ENCODE results near the gene CANX. TPM values are rescaled to one million over a fixed set of nuclear protein-coding genes. Genes with fewer than 3 reads are reported as not detected.

The CANX gene
- total RNA-seq, 2 experiments from 2014 or later: 431 to 444 TPM

- no peak for ATAC-seq
- H3K4me1 Mint-ChIP-seq (ENCODE audit: low read depth): peaks cover 8% of the 10 kb centered on the region
- intact Hi-C loops (cut with micrococcal nuclease): no loop called here
These were observed 21.5 kb downstream of the CANX start for GRCh38 chr5:179720222-179720621.

DNA sequence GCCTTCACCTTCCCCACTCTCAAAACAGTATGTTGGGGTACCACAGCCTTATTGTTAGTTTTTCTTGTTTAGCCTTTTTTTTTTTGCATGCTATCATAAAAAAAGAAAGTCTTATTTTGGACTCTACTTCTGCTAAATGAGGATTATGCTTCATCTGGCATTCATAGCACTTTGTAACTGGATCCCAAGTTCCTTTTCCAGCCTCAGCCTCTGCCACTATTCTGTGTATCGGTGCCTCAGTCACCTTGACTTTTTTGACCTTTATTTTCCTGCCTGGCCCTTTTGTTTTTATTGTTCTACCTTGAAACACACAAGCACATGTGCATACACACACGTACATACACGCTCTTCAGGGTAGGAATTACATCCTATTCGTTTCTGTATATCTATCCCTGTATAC is 25.4 kb downstream of the CANX start:
- Mint-ChIP-seq H3K36me3 (ENCODE audit: low read depth) (peaks cover 60% of the 10 kb centered on the region), H3K4me3 (no peak overlapping the region), H3K9me3 (no peaks in the 10 kb centered on the region), H3K4me1 (ENCODE audit: low read depth) (peaks cover 4% of the 10 kb centered on the region), H3K27ac (peak overlapping the region; percentile 38), H3K27me3 (no peaks in the 10 kb centered on the region)
- intact Hi-C loops (cut with micrococcal nuclease): no loop called here
- ChIA-PET CTCF (no interaction called here), POLR2A (interaction anchor here (0.7 to 1.2 kb wide), 3 partner anchors 11 to 46 kb away, joined by 3 read pairs; no protein-coding TSS in a partner anchor)
- ATAC-seq (no peak), DNase-seq (no peak)
- no peak for TF ChIP-seq CTCF (IDR thresholded peaks at IDR 0.05)

More at GRCh38 chr5:179720222-179720621, 21.5 kb downstream of the CANX start:
- Mint-ChIP-seq H3K9me3 (no peaks in the 10 kb centered on the region), H3K4me3 (no peak overlapping the region), H3K36me3 (ENCODE audit: low read depth) (peaks cover 62% of the 10 kb centered on the region), H3K27me3 (no peaks in the 10 kb centered on the region), H3K27ac (no peak overlapping the region)
- POLR2A ChIA-PET: interaction anchor here (0.9 to 1.7 kb wide), 2 partner anchors 12 to 20 kb away, joined by 3 read pairs; no protein-coding TSS in a partner anchor
- no peak for TF ChIP-seq CTCF (IDR thresholded peaks at IDR 0.05)
- no peak for DNase-seq
- CTCF ChIA-PET: no interaction called here

- no peak for DNase-seq
- peak overlapping the region; percentile 59 for H3K27ac Mint-ChIP-seq
- H3K36me3 Mint-ChIP-seq (ENCODE audit: low read depth): peaks cover 68% of the 10 kb centered on the region
- no peak for ATAC-seq
- no peak for TF ChIP-seq CTCF (IDR thresholded peaks at IDR 0.05)
- intact Hi-C loops (cut with micrococcal nuclease): no loop called here
- CTCF ChIA-PET: interaction anchor here (0.7 to 1.0 kb wide), 2 partner anchors 15 to 17 kb away, joined by 3 read pairs; no protein-coding TSS in a partner anchor
- H3K27me3 Mint-ChIP-seq: no peaks in the 10 kb centered on the region
- H3K4me3 Mint-ChIP-seq: no peak overlapping the region
- no peaks in the 10 kb centered on the region for H3K9me3 Mint-ChIP-seq
- H3K4me1 Mint-ChIP-seq (ENCODE audit: low read depth): peaks cover 21% of the 10 kb centered on the region
- POLR2A ChIA-PET: interaction anchor here (1.0 kb wide), 2 partner anchors 14 to 28 kb away, joined by 3 read pairs; partner anchors contain the start of gene CANX
These were observed 28.3 kb downstream of the CANX start for GRCh38 chr5:179727106-179727505.

DNA sequence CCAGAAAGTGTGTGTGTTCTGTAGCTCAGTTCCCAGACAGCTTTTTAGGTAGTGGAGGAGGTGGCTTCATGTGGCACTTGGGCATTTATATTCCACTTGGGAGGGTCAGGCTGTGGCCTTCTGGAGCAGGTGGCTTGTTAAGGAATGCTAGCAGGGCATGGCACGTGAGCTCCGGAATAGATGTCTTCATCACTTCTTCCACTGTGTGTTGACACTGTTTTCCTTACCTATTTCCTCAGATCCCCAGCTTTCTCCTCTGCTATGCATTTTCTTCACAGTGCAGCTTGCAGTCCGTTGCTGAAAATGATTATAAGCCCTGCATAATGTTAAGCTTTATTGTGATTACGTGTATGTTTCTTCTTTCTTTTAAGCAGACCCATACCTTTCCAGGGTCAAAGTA is 30.5 kb downstream of the CANX start:
- CTCF ChIA-PET: interaction anchor here (4.9 kb wide), 1 partner anchor 34 kb away, joined by 25 read pairs; no protein-coding TSS in a partner anchor
- Mint-ChIP-seq H3K4me1 (ENCODE audit: low read depth) (peaks cover 21% of the 10 kb centered on the region), H3K36me3 (ENCODE audit: low read depth) (peaks cover 53% of the 10 kb centered on the region), H3K9me3 (no peaks in the 10 kb centered on the region), H3K27ac (peak overlapping the region; percentile 63), H3K4me3 (no peak overlapping the region), H3K27me3 (no peaks in the 10 kb centered on the region)
- TF ChIP-seq CTCF (IDR thresholded peaks at IDR 0.05): no peak
- POLR2A ChIA-PET: interaction anchor here (0.6 to 1.2 kb wide), 3 partner anchors 34 to 106 kb away, joined by 3 to 4 read pairs (median 3); partner anchors contain the start of gene HNRNPH1
- DNase-seq (no peak), ATAC-seq (no peak)
- intact Hi-C loops (cut with micrococcal nuclease): no loop called here

DNA sequence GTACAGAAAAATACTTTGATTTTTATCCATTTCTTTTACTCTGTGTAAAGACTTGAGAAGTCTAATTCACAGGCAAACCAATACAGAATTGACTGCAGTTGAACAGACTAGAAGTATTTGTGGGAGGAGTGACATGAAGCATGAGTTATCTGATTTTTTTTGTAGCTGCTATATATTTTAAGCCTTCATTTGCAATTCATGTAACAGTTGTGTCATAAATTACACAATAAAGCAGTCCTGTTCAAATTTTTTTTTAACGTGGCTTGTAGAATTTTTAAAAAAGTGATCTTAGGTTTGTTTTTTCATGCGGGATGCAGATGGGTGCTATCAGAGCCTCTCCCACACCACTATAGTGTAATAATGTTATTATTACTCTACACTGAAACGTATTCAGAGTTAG is 31.0 kb downstream of the CANX start:
- H3K4me3 Mint-ChIP-seq: no peak overlapping the region
- H3K4me1 Mint-ChIP-seq (ENCODE audit: low read depth): peaks cover 25% of the 10 kb centered on the region
- ChIA-PET POLR2A (interaction anchor here (0.7 to 1.4 kb wide), 4 partner anchors 25 to 106 kb away, joined by 3 to 4 read pairs (median 4); partner anchors contain the start of gene HNRNPH1), CTCF (interaction anchor here (0.7 to 4.9 kb wide), 2 partner anchors 26 to 34 kb away, joined by 5 to 25 read pairs; no protein-coding TSS in a partner anchor)
- ATAC-seq: no peak
- peaks cover 54% of the 10 kb centered on the region for H3K36me3 Mint-ChIP-seq (ENCODE audit: low read depth)
- intact Hi-C loops (cut with micrococcal nuclease): no loop called here
- no peak for TF ChIP-seq CTCF (IDR thresholded peaks at IDR 0.05)
- no peaks in the 10 kb centered on the region for H3K9me3 Mint-ChIP-seq
- no peaks in the 10 kb centered on the region for H3K27me3 Mint-ChIP-seq
- H3K27ac Mint-ChIP-seq: peak overlapping the region; percentile 63
- no peak for DNase-seq
